IPS-NIHi11 (cell line): Measurements from ENCODE around the gene CDK11B.
"Not testable (repeated sequence)": the region's sequence is repeated elsewhere in the genome, so short reads cannot be mapped to it uniquely, and the experiment has no call there.

Experiments
- DNase-seq: peaks from one replicate; pipeline ENCODE4 v3.0.0; 2012; ENCODE audit warnings: mixed read lengths, low spot score

CDK11B gene

DNA sequence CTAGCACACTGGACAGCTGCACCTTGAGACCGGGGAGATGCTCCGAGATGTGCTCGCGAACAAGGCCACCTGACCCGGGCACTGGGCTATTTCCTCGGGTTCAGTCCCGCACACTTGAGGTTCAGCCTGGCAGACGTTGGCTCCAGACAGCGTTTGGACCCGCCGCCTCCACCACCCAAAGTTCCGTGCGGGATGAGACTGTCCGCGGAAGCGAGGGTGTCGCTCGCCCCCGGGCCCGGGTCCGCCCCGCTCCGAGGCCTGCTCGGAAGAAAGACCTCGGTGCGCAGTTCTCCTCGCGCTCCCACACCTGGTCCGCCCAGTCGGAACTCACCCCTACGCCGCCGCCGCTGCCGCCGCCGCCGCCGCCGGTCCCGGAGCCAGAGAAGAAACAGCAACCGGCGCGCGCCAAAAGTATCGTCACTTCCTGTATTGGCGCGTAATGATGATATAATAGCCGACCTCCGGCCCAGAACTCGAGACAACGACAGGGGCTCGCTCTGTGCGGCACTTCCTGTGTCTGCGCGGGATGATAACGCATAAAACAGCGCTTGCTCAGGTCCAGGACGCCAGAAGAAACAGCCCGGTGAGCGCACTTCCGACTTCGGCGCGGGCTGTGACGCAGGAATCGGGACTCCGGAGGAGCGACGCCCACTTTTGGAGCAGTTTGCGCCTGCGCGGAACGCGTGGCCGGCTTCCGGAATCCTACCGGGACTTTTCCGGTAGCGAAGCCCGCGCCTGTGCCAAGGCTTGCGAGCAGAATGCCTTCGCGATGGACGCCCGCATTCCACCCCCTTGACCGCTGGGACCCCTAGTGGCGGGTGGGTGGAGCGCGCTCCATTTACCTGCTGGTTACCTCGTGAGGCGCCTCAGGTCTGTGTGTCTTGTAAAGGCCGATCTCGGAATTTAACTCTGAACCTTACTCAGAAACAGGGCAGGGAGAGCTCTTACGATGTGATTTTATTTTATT lies at the start of gene CDK11B:
TSS of gene CDK11B (minus strand) at position 422 of the 967 bp plus-strand sequence. CDS start 1,519 bp downstream, outside the sequence.
- DNase-seq = peak; percentile 93

DNA sequence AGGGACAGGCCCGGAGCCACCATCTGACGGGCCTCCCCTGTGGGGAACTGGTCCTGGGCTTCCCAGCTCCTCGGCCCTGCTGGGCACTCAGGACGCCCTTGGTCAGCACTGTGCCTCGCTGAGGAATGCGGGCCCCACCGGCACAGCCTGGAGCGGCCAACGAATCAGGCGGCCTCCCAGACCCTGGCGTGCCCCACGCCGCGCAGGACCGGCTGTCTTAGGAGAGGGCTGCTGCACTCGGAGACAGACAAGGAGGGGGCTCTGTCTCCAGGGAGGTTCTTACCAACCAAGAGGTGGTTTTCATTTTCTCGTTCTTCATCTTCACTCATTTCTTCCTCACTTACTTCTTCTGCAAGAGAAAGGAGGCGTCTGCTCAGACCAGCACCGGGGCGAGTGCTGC lies 49.1 kb upstream of the CDK11B start:
- DNase-seq = not testable (repeated sequence)

DNA sequence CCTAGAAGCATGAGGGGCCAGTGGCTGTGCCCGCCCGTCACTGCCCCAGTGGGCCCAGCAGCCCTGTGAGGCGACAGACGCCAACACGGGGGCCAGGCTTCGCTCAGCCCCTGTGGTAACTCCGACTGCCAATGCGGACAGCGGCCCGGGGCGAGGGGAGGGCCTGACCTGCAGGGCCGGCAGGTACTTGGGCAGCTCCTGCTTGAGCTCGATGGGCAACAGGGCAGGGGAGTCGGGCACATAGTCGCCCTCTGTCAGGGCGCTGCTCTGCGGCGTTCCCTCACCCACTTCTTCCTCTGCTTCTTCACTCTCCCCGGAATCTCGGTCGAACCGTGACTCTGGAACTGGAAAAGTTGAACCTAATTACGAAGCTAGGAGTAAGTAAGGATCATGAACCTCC lies 48.4 kb upstream of the CDK11B start:
- DNase-seq = not testable (repeated sequence)

DNA sequence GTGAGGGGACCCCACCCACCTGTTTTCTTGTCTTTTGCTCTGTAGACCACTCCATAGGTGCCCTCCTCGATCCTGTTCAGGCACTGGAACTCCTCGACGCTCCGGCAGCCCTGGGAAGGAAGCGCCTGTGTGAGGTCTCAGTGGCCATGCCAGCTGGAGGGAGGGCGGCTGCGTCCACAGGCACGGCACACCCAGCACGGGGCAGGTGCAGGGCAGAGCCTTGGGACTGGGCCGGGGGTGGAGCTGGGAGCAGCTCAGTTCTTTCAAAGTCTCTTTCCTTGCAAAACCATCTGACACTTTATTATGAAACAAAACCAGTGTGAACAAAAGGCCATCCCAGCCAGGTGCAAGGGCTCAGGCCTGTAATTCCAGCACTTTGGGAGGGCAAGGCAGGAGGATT lies 46.8 kb upstream of the CDK11B start:
- not testable (repeated sequence) for DNase-seq

DNA sequence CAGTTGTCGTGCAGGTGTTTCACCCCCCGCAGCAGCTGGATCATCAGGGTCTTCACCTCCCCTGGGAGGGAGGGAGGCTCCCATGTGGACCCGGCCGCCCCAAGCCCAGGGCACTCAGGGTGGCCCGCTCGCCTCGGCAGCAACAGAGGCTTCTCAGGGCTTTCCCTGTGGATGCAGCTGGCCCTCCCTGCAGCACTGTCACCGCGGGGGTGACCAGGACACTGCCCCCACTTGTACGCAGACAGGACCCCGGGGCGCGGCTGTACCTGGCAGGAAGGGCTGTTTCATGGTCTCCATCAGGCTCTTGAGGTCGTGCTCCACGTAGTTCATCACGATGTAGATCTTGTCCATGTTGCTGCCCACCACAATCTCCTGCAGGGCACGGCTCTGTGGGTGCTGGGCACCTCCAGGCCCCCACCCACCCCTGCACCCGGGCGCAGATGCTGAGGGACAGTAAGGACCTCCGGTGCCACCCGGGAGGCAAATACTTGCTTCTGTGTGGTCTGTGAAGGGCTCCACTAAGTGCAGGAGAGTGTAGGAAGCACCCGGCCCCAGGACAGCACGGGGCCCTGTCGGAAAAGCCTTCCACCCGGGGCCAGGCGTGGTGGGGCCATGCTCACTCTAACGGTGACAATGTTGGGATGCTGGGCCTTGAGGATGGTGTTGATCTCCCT lies 45.6 kb upstream of the CDK11B start:
- peak; percentile 1 for DNase-seq

DNA sequence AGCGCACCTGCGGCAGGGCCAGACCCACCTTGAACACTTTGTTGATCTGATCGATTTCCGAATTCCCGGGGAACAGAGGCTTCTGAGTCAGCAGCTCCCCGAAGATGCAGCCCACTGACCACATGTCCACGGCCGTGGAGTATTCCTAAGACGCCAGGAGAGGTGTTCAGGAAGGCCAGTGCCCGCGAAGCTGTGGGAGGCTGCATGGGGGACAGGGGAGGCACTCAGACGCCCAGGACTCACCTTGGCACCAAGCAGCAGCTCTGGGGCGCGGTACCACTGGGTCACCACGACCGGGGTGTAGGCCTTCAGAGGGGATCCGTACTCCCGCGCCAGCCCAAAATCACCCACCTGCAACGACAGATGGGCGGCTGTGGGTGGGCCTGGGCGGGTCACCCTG lies 45.0 kb upstream of the CDK11B start:
- DNase-seq = no peak

DNA sequence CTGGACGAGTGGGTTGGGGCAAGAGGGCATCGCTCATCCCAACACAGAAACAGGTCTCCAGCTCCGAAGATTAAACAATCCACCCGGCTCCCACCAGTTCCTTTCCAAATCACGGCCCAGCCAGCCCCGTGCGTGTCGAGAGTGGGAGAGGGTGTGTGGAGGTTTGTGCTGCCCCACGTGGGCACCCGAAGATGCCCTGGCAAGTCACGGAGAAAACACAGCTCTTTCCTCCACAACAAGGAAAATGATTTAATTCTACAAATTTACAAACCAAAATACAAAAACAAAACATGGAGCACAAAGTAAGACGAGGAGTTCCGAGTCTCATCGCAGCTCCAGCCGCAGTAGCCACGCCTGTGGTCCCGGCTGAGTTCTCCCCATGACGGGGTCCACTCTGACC lies 43.7 kb upstream of the CDK11B start:
- not testable (repeated sequence) for DNase-seq

DNA sequence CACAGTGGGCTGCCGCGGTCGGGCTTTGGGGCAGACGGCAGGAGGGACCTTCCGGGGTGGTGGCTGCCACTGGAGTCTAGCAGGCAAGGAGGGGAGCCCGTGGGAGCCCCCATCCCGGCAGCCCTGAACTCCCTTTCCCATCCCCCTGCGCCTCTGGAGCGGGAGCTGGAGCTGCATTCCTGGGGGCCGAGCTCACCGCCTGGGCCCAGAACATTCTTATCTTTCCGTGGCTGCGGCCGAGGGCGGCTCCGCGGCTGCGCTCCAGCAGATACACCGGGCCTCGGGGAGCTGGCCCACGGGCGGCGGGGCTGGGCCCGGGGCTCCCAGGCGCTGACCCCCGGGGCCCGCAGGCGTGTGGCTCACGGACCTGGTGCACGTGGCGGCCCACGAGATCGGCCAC lies 41.8 kb upstream of the CDK11B start:
- not testable (repeated sequence) for DNase-seq

DNA sequence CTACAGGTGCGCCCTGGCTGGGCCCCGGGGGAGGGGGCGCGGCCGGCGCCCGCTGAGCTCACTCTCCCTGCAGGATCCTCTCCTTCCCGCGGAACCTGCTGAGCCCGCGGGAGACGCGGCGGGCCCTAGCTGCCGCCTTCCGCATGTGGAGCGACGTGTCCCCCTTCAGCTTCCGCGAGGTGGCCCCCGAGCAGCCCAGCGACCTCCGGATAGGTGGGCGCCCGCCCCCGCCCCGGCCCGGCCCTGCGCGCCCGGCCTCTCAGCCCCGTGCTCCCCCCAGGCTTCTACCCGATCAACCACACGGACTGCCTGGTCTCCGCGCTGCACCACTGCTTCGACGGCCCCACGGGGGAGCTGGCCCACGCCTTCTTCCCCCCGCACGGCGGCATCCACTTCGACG lies 41.3 kb upstream of the CDK11B start:
- DNase-seq = not testable (repeated sequence)

DNA sequence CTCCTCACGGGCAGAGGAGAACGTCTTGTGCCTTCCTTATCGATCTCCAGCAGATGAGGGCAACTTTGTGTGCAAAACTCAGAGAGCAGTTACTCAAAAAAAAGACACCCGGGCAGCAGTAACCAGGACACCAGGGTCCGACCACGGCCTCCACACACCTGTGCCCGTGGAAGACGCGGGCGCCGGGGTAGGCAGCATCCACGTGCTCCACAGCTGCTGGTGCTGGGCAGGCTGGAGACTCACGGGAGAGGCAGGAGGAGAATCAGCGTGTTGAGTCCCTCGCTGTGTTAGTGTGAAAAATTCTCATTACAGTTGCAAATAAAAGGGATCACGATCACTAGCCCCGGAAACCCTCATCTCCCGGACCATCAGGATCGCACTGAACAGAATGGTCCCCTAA lies 40.3 kb upstream of the CDK11B start:
- not testable (repeated sequence) for DNase-seq

DNA sequence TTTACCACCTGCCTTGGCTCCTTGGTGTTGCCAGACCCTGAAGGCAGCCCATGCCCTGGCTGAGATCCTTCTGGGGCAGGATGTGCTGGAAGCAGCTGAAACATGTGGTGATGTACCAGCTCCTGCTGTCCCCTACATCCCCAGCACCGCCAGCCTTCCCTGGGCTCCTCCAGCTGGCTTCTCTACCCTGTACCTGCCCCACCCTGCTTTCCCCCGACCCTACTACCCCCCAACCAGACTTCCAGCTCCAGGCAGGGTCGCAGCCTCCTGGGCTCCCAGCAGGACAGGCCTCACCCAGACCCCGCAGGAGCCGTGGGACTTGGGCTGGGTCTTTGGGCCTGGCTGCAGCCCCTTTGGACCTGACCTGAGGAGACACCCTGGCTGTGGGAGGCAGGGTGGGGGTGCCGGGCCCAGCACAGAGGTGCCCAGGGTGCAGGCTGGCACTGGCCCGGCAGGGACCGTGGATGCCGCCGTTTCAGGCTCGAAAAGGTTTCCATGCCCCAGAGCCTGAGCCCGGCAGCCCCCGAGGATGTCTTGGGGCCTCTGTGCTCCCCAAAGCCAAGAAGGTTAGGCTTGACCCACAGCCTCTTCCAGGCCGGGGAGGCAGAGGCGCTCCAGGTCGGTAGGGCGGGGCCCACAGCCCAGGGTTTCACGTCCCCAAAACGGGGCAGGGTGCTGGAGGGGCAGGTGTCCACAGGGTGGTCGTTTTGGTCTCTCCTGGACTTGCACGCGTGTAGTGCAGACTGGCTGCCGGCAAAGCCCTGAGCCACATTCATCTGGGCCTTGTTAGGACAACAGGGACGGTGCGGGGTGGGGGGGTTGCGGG lies 38.8 kb upstream of the CDK11B start:
- DNase-seq = not testable (repeated sequence)

DNA sequence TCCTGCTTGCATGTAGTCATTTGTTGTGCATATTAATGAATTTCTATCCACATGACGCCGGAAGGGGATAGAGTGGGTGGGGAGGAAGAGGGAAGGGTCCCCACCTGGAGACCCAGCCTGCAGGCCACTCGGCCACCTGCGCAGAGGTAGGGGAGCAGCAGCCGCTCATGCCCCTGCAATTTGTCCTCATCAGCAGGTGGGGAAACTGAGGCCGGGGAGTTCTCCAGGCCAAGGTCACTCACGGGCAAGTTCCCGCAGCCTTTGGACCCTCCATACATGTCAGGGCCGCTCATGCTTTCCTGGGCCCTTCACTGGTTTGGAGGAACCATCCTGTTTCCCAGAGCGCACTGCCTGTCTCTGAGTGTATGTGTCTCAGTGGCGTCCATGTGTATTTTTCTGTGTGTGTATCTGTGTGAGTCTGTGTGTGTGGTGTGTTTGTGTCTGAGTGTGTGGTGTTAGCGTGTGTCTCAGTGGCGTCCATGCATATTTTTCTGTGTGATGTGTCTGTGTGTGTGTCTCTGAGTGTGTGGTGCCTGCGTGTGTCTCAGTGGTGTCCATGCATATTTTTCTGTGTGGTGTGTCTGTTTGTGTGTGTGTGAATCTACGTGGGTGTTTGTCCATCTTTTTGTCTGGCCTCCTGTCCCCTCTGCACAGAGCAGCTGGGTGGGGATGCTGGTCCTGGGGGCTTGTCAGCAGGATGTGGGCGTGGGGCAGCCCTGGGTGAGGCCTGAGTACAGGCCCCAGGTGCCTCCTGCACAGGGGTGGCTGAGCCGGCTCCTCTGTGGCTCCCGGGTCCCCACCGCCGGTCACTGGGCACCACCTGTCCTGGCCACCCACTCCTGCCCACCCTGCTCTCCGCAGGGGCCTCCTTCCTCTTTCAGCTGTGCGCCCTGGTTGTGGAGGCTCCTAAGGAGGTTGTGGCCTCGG lies 37.9 kb upstream of the CDK11B start:
- DNase-seq = not testable (repeated sequence)

DNA sequence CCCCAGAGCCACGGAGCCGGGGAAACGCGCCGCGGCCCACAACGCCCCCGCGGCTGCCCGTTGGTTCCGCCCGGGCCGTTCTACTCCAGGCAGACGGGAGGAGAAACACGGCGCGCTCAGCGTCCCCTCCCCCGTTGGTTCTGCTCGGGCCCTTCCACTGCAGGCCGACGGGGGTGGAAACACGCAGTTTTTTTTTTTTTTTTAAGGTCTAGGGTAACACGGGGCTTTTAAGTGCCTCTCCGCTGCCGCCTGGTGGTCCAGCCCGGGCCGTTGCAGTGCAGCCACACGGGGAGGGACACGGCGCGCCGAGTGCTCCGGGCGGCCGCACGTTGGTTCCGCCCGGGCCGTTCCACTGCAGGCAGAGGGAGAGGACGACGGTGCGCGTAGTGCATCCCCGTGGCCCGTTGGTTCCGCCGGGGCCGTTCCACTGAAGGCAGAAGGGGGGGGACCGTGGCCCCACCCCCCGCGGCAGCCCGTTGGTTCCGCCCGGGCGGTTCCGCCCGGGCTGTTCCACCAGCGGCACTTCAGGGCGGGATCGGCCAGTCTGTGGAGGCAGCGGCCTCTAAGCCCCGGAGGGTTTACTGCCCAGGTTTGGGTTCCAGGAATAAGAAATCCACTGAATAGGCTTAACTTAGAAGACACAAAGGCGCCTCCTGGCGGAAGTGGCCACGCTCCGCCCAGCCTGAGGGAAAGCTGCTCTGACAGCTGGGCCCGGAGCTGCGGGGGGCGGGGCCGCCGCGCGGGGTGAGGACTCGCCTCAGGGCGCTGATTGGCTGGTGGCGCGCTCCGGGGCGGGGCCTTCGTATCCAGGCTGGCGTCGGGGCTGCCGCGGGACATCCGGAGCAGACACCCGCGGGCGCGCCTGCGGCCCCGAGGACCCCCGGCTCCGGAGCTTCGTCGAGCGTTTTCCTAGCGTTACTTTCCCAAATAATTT lies 34.2 kb upstream of the CDK11B start, which contains the start of gene SLC35E2B:
TSS of gene SLC35E2B (minus strand) at position 82 of the 934 bp plus-strand sequence. CDS start 16,096 bp downstream, outside the sequence.
- DNase-seq = peak; percentile 33

DNA sequence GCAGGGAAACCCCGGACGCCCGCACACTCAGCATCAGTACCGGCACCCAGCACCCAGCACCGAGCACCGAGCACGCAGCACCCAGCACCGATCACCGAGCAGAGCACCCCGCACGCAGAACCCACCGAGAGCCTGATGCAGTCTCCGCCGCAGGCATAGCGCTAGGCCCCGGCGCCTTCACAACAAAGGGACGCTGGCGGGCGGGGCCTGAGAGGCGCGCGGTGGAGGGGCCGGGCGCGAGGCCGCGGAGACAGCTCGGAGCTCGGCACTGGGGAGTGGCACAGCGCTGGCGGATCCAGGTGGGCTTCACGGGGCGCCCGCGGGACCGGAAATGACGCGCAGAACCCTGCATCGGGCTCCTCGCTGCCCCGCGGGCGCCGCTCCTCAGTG lies 33.5 kb upstream of the CDK11B start:
- not testable (repeated sequence) for DNase-seq

DNA sequence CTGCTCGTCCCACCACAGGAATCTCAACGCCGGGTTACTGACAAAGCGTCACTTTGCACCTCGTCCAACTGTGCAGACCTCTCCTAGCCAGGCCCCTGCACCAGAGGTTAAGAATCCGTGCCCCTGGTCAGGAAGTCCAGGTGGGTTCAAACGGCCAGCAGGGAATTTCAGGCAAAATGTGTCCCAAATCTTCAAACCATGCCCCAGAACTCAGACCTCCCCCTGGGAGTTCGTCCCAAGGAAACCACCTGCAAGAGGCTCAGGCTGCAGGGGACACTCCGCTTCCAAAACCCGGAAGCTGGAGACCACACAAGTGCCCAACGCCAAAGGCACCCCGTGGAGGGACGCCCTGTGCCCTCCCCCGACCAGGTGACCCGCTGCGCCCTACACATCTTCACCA lies 32.6 kb upstream of the CDK11B start:
- DNase-seq = not testable (repeated sequence)

DNA sequence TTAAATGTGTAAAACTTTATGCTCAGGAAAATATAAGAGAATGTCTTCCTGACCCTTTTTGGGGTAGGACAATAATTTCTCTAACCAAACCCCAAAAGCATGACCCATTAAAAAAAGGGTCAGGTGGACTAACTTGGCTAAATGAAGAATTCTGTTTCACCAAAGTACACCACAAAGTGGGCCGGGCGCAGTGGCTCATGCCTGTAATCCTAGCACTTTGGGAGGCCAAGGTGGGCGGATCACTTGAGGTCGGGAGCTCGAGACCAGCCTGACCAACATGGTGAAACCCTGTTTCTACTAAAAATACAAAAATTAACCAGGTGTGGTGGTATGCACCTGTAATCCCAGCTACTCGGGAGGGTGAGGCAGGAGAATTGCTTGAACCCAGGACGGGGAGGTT lies 30.7 kb upstream of the CDK11B start:
- not testable (repeated sequence) for DNase-seq

DNA sequence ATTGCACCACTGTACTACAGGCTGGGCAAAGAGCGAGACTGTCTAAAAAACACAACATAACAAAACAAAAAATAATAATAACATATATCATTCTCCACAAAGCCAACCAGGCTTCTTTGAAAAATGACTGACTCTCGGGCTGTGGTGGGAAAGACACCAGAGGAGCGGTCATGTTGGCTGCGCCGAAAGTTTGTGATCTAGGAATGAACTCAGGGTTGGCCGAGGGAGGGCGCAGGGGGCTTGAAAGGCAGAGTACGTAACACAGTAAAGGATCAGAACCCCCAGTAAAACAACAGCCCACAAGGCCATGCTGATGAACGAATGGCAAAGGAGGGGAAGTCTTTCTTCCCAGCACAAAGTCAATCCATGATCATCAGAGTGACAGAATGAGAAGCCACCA lies 29.0 kb upstream of the CDK11B start:
- no peak for DNase-seq

DNA sequence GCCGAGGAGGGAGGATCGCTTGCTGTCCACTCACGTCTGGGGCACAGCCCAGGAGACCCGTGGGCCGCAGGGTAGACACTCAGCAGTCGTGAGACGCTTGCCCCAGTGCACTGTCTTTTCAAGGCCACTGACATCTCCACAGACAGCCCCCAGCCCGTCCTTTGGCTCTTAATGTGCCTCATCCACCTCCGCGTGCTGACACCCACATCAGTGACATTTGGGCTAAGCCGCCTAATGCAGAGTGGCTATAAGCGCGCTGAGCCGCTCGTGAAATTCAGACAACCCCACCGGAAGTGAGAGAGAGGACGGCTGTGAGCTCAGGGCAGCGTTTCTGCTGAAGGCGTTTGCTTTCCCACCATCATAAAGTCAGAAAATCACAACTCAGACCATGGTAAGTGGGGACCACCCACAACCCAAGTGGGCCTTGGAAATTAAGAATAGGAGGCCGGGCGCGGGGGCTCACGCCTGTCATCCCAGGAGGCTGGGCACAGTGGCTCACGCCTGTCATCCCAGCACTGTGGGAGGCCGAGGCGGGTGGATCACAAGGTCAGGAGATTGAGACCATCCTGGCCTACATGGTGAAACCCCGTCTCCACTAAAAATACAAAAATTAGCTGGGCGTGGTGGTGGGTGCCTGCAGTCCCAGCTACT lies 25.4 kb upstream of the CDK11B start:
- DNase-seq = peak; percentile 8
